Measurements from ENCODE around the gene ATP8A2. TPM values are rescaled to one million over a fixed set of nuclear protein-coding genes. Genes with fewer than 3 reads are reported as not detected.
A peak's percentile ranks its signal among the peaks of the same experiment; 100 is the strongest.

Gene ATP8A2
- total RNA-seq, 2 donors from 2014 or later = 0.18 to 0.24 TPM

GRCh38 chr13:26019881-26020870, 648.4 kb downstream of the ATP8A2 start:
- ATAC-seq = no peak
- no peak for DNase-seq
- intact Hi-C loops (cut with DNase I) = no loop called here

DNA sequence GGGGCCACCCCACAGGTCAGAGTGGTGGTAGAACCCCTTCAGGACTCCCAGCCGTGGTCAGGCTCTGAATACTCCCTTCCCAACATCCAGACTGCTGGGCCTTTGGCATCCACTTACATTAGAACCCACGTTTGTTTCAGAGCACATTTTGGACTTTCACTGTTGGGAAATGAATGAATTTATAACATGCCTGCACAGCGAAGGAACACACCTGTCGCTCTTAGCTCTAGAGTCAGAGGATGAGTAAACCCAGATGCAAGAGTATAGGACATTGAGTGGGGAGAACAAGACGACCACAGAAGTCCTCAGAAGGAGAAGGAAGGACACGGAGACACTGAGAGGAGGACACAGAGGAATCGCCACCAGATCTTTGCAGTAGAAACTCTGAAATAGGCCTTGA, 649.1 kb downstream of the ATP8A2 start:
- ATAC-seq (no peak), DNase-seq (no peak)
- intact Hi-C loops (cut with DNase I) = no loop called here

DNA sequence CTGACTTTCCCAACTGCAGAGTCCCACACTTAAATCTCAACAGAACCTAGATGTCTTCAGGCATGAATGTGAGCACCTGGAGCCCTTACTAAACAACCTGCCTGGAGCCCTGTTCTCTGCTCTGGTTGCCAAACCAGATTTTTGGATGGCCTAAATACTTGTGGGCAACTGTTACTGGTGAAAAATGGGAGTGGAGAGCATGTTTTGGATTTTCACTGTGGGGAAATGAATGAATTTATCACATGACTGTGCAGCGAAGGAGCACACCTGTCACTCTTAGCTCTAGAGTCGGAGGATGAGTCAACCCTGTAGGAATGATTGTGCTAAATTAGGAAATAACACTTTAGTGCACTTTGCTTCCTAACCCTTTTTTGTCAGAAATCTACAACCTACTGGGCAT, 649.7 kb downstream of the ATP8A2 start:
- peak in 1 of 2 donors; percentile 23 for ATAC-seq
- intact Hi-C loops (cut with DNase I) = no loop called here

GRCh38 chr13:26021956-26022355, 650.2 kb downstream of the ATP8A2 start:
- DNase-seq (no peak), ATAC-seq (no peak)
- intact Hi-C loops (cut with DNase I) = no loop called here

More for the DNA sequence above, 649.7 kb downstream of the ATP8A2 start:
- DNase-seq = no peak

DNA sequence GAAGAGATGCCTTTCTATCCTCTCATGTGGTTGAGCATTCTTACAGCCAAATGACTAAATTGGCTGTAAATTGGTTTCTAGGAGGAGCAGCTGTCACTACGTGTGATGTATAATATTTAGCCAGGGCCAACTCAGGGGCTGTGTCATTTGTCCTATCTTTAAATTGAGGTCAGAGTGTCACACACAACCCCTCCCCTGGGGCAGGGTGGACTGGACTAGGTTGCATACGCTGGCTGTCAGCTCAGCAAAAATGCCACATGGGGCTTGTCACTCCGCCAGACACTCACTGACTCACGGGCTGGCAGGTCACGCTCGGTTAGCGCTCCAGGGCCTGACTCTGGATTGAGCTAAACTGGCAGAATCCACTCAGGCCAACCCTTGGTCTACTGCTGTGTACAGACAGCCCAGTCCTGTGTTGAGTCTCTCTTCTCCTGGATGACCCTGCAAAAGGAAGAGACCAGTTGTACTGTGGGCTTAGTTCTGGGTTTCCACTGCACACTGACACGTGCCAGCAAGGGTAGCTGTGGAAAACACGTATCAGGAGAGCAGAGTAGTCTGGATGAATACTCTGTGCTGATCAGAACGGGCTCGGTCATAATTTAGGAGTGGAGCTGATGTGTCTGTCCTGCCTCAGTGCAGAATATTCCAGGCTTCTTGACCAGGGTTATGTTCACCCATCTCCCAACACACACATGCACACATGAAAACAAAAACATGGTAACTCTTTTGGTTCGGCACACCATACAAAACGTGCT, 650.9 kb downstream of the ATP8A2 start:
- DNase-seq (peak; percentile 84), ATAC-seq (peak; percentile 88 to 92)
- intact Hi-C loops (cut with DNase I) = no loop called here

DNA sequence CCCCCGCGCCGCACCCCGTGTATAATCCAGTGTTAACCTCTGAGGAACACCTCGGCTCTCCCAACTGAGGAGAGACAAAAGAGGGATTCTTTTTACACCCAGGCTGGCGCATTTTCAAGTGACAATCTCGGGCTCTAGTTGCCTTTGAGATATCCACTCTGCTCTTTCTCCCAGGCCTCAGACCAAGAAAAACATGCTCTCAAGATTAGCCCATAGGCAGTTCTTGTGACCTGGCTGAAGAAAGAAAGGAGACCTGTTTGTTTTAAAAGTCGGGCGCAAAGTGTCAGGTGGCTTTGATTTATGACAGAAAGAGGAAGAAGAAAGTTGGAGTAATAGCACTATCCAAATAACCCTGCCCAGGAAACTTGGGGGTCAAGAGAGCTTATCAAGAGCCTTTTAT, 652.8 kb downstream of the ATP8A2 start:
- intact Hi-C loops (cut with DNase I) = no loop called here
- peak in 1 of 2 donors; percentile 40 for ATAC-seq

DNA sequence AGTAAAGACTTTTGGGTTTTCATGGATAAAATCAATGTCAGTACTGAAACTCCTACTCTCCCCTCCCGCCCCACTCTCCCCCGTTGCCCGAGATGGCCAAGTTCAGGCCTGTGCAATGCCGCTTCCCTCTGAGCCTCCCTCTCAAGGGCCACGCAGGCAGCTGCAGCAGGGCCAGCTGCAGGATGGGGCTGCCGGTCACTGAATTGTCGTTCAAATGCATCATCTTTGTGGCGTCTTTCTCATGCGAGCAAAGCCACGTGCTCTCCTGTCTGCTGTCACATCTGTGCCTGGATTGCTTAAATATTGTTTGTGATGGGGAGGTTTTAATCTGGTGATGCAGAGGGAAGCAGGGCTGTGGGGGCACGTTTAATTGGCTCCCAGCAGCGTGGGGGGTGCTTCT, 653.4 kb downstream of the ATP8A2 start:
- DNase-seq (no peak), ATAC-seq (peak in 1 of 2 donors; percentile 10)
- intact Hi-C loops (cut with DNase I) = no loop called here

More for the DNA sequence above, 652.8 kb downstream of the ATP8A2 start:
- peak; percentile 40 for DNase-seq

DNA sequence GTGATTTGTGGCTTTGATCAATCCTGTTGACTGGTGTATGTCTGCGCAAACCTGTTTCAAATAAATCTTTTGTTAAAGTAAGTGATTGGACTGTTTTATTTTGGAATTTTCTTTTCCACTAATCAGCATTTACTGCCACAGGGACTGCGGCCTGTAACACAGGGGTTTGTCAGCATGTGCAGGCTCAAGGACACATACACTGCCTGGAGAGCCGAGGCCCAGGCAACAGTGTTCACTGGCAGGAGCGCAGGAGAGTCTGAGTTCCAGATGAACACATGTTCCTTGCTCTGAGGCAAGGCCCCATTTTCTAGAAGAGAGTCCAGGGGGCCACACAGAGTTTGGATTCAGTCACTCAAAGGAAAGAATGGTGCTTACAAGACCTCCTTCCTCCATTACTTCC, 654.0 kb downstream of the ATP8A2 start:
- ATAC-seq (no peak), DNase-seq (no peak)
- intact Hi-C loops (cut with DNase I) = no loop called here

DNA sequence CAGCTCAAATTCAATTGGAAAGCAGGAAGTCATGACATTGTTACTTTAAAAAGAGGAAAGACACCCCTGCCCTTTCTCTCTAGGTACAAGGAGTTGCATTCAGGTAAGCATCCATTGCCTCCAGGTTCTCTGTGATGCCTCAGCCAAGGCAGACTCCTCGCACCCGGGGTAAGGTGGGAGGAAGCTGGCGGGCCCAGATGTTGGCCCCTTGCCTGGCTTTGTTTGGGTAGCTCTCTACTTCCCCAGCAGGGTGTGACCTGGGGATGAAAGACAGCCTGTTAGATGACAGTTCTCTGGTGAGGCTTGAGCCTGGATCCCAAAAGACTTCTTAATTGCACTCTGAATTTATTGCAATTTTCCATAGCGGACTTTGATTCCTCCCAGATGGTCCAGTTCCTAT, 654.4 kb downstream of the ATP8A2 start:
- DNase-seq (no peak), ATAC-seq (no peak)
- intact Hi-C loops (cut with DNase I) = no loop called here

DNA sequence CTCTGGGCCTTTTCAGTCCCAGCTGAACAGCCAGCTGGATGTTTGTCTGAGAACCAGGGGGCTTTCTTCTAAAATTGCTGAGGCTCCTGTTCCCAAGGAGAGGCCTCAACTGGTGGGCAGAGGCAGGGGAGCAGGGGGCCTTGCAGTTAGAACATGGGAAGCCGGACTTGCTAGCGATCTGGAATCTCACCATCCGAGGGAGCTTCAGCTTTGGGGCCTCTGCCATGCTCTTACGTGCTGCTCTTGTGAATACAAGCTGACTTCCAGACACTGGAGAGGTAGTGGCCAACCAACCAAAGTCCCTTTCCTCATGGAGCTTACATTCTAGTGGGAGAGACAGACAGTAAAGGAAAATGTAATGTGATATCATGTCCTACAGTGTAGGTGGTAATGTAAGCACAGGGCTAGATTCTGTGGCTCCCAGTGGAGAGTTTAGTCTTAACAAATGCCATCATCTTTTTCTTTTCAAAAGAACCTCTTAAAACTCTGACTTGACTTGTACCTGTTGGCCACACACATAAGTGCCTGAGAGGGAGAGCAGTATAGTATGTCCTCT, 657.9 kb downstream of the ATP8A2 start:
- no peak for ATAC-seq
- DNase-seq = no peak
- intact Hi-C loops (cut with DNase I) = no loop called here

- ATAC-seq = no peak
- intact Hi-C loops (cut with DNase I) = no loop called here
- DNase-seq = no peak
Observed at GRCh38 chr13:26030331-26030730, 658.6 kb downstream of the ATP8A2 start.

GRCh38 chr13:26034018-26034417, 662.2 kb downstream of the ATP8A2 start:
- intact Hi-C loops (cut with DNase I) = no loop called here
- no peak for ATAC-seq
- no peak for DNase-seq

- no peak for DNase-seq
- no peak for ATAC-seq
- intact Hi-C loops (cut with DNase I) = no loop called here
Observed at GRCh38 chr13:26036383-26036782, 664.6 kb downstream of the ATP8A2 start.

- ATAC-seq = peak in 1 of 2 donors; percentile 41
- intact Hi-C loops (cut with DNase I) = no loop called here
- DNase-seq = no peak
Observed at GRCh38 chr13:26037302-26037701, 665.5 kb downstream of the ATP8A2 start.

GRCh38 chr13:26038931-26039475, 667.2 kb downstream of the ATP8A2 start:
- ATAC-seq = no peak
- intact Hi-C loops (cut with DNase I) = no loop called here
- DNase-seq = no peak

GRCh38 chr13:26041444-26041843, 669.7 kb downstream of the ATP8A2 start:
- DNase-seq = no peak
- intact Hi-C loops (cut with DNase I) = no loop called here
- ATAC-seq = no peak

- ATAC-seq = no peak
- intact Hi-C loops (cut with DNase I) = no loop called here
- DNase-seq = no peak
Observed at GRCh38 chr13:26042785-26043184, 671.0 kb downstream of the ATP8A2 start.

- ATAC-seq (no peak), DNase-seq (no peak)
- intact Hi-C loops (cut with DNase I) = no loop called here
Observed at GRCh38 chr13:26045142-26045541, 673.4 kb downstream of the ATP8A2 start.

- DNase-seq = no peak
- intact Hi-C loops (cut with DNase I) = no loop called here
Observed at GRCh38 chr13:26046639-26047038, 674.9 kb downstream of the ATP8A2 start.

DNA sequence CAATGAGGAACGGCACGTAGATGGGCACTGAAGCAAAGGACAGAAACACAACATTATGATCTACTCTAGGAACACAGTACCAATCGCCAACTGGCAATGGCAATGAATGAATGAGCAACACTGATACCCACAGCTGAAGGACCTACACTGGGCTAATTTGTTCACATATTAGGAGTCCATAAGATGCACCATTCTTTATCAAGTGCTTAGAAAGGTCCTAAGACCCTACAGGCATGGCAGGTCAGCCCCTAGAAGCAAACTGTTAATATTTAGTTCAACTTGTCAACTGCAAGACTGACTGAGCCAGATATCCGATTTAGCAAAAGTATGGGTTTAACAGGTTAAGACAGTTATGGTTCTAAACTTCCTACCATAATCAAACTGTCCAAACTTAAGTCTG, 675.3 kb downstream of the ATP8A2 start:
- no peak for ATAC-seq
- DNase-seq = no peak
- intact Hi-C loops (cut with DNase I) = no loop called here

More at GRCh38 chr13:26046639-26047038, 674.9 kb downstream of the ATP8A2 start:
- no peak for ATAC-seq
